Karpas-422 (cell line): Measurements from ENCODE around the gene AP3D1. TPM values are rescaled to one million over a fixed set of nuclear protein-coding genes. Genes with fewer than 3 reads are reported as not detected.
"Not testable (repeated sequence)": the region's sequence is repeated elsewhere in the genome, so short reads cannot be mapped to it uniquely, and the experiment has no call there.

Experiments
- DNase-seq: peaks from one replicate; pipeline ENCODE4 v3.0.0-alpha.2; 2015
- H2AFZ ChIP-seq: fragments of 200-600 bp; sonication (generic); 2 replicates; pipeline ENCODE4 v1.6.1; 2014; ENCODE audit warnings: antibody characterized with exemption, low read length, mixed read lengths
- H3K27ac ChIP-seq: fragments of 200-600 bp; sonication (generic); 2 replicates; pipeline ENCODE4 v1.5.1; 2014; ENCODE audit warnings: mild to moderate bottlenecking, low read length, moderate library complexity
- H3K27me3 ChIP-seq: fragments of 200-600 bp; sonication (generic); 2 replicates; pipeline ENCODE4 v1.6.1; 2014; ENCODE audit warnings: low read length, mixed read lengths
- H3K36me3 ChIP-seq: fragments of 200-600 bp; sonication (generic); 2 replicates; pipeline ENCODE4 v1.6.1; 2014; ENCODE audit warnings: low read length, mixed read lengths; ENCODE audit not compliant: insufficient read depth
- H3K4me1 ChIP-seq: fragments of 200-600 bp; sonication (generic); 2 replicates; pipeline ENCODE4 v1.6.1; 2014; ENCODE audit warnings: mild to moderate bottlenecking, low read length, mixed read lengths
- H3K4me2 ChIP-seq: fragments of 200-600 bp; sonication (generic); 2 replicates; pipeline ENCODE4 v1.6.1; 2014; ENCODE audit warnings: low read length, low read depth, mild to moderate bottlenecking; ENCODE audit not compliant: poor library complexity, severe bottlenecking
- H3K4me3 ChIP-seq: fragments of 200-600 bp; sonication (generic); 2 replicates; pipeline ENCODE4 v1.5.1; 2014; ENCODE audit warnings: mild to moderate bottlenecking, antibody characterized with exemption, low read length, mixed read lengths
- H3K79me2 ChIP-seq: fragments of 200-600 bp; sonication (generic); 2 replicates; pipeline ENCODE4 v1.6.1; 2014; ENCODE audit warnings: mild to moderate bottlenecking, low read length, mixed read lengths
- H3K9ac ChIP-seq: fragments of 200-600 bp; sonication (generic); 2 replicates; pipeline ENCODE4 v1.6.0; 2014; ENCODE audit warnings: low read length
- H3K9me2 ChIP-seq: fragments of 200-600 bp; sonication (generic), shearing (Covaris generic); replicated peaks from 2 replicates; pipeline ENCODE4 v1.6.0; 2014; ENCODE audit warnings: mild to moderate bottlenecking, low read length, moderate library complexity; ENCODE audit not compliant: insufficient read depth
- H3K9me3 ChIP-seq: fragments of 300-700, 200-600 bp; sonication (generic); 2 replicates; pipeline ENCODE4 v1.6.1; 2014; ENCODE audit warnings: low read length, mixed read lengths
- H4K20me1 ChIP-seq: fragments of 200-600 bp; sonication (generic); 2 replicates; pipeline ENCODE4 v1.6.1; 2014; ENCODE audit warnings: mild to moderate bottlenecking, antibody characterized with exemption, low read length, low read depth; ENCODE audit not compliant: insufficient read depth
- total RNA-seq: library from RNA; depleted of rRNA; stranded (reverse); fragments of >200 nt; shearing (Covaris generic); gene quantifications from 2 replicates; pipeline ENCODE4 v1.2.3, GENCODE V29; 2014; ENCODE audit warnings: low replicate concordance

The AP3D1 gene
- total RNA-seq, 1 experiment from 2014 or later: 82.3 TPM

GRCh38 chr19:2099054-2099501, 52.3 kb downstream of the AP3D1 start:
- Histone ChIP-seq H3K9me2 (no peaks in the 10 kb centered on the region), H3K4me2 (peak overlapping the region; percentile 92), H4K20me1 (peaks cover 14% of the 10 kb centered on the region; the same call in 1 of the 2 replicates), H3K4me3 (peak overlapping the region; percentile 90; the same call in 1 of the 2 replicates), H3K36me3 (peaks cover 16% of the 10 kb centered on the region), H3K9ac (peak overlapping the region; percentile 95; the same call in 1 of the 2 replicates), H3K4me1 (peaks cover 31% of the 10 kb centered on the region), H3K27me3 (no peaks in the 10 kb centered on the region), H3K79me2 (peaks cover 43% of the 10 kb centered on the region), H3K9me3 (no peaks in the 10 kb centered on the region), H2AFZ (no peak overlapping the region), H3K27ac (peak overlapping the region; percentile 93)
- DNase-seq: no peak

DNA sequence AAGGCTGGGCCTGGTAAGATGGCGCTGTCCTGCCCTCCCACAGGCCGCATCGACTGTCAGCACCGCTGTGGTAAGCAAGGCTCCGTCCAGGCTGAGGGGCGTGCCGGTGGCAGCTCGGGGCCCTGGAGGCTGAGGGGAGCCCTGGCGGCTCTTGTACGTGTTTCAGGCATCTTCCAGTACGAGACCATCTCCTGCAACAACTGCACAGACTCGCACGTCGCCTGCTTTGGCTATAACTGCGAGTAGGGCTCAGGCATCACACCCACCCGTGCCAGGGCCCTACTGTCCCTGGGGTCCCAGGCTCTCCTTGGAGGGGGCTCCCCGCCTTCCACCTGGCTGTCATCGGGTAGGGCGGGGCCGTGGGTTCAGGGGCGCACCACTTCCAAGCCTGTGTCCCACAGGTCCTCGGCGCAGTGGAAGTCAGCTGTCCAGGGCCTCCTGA, 53.5 kb downstream of the AP3D1 start:
- H2AFZ ChIP-seq: no peak overlapping the region
- peaks cover 9% of the 10 kb centered on the region; the same call in 1 of the 2 replicates for H4K20me1 ChIP-seq
- H3K27me3 ChIP-seq: no peaks in the 10 kb centered on the region
- peak overlapping the region; percentile 92 for H3K4me2 ChIP-seq
- no peaks in the 10 kb centered on the region for H3K9me3 ChIP-seq
- peak; percentile 80 for DNase-seq
- H3K9ac ChIP-seq: peak overlapping the region; percentile 95
- H3K36me3 ChIP-seq: peaks cover 27% of the 10 kb centered on the region
- H3K4me1 ChIP-seq: peaks cover 43% of the 10 kb centered on the region
- H3K9me2 ChIP-seq: no peaks in the 10 kb centered on the region
- H3K27ac ChIP-seq: peak overlapping the region; percentile 93
- peaks cover 45% of the 10 kb centered on the region for H3K79me2 ChIP-seq
- H3K4me3 ChIP-seq: peak overlapping the region; percentile 90

DNA sequence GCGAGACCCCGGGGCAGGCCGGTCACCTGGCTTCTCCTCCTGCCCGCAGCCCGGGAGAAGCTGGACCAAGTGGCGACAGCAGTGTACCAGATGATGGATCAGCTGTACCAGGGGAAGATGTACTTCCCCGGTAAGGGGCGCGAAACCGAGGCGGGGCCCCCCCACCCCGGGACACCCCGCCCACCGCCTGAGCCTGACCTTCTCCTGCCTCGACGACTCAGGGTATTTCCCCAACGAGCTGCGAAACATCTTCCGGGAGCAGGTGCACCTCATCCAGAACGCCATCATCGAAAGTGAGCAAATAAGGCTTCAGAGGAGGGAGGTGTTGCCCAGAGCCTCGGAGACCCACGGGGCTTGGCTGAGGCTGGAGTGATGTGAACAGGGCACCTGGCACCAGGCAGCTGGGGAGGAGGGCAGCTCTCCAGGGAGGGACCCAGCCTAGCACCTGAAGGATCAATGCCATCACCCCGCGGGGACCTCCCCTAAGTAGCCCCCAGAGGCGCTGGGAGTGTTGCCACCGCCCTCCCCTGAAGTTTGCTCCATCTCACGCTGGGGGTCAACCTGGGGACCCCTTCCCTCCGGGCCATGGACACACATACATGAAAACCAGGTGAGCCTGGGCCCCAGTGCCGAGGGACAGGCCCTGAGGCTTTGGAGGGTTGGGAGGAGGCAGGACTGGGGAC, 54.0 kb downstream of the AP3D1 start:
- Histone ChIP-seq H3K4me3 (peak overlapping the region; percentile 90), H3K4me1 (peaks cover 48% of the 10 kb centered on the region), H2AFZ (no peak overlapping the region), H3K9me2 (no peaks in the 10 kb centered on the region), H3K4me2 (peak overlapping the region; percentile 92), H3K27ac (peak overlapping the region; percentile 93), H3K79me2 (peaks cover 45% of the 10 kb centered on the region), H4K20me1 (peaks cover 9% of the 10 kb centered on the region; the same call in 1 of the 2 replicates), H3K9me3 (no peaks in the 10 kb centered on the region), H3K27me3 (no peaks in the 10 kb centered on the region), H3K9ac (peak overlapping the region; percentile 95), H3K36me3 (peaks cover 30% of the 10 kb centered on the region)
- peak; percentile 70 for DNase-seq

GRCh38 chr19:2096480-2097202, 54.7 kb downstream of the AP3D1 start, which contains the start of gene IZUMO4:
Gene IZUMO4 (plus strand): TSS chr19:2096915. CDS start chr19:2096946, 31 bp downstream.
- Histone ChIP-seq H3K9me2 (no peaks in the 10 kb centered on the region), H3K36me3 (peaks cover 32% of the 10 kb centered on the region), H4K20me1 (peaks cover 9% of the 10 kb centered on the region; the same call in 1 of the 2 replicates), H3K4me2 (peak within 1 kb of the TSS; percentile 96), H3K4me3 (peak within 1 kb of the TSS; percentile 95), H3K9ac (peak within 1 kb of the TSS; percentile 100), H3K4me1 (peaks cover 55% of the 10 kb centered on the region), H2AFZ (no peak within 1 kb of the TSS), H3K9me3 (no peaks in the 10 kb centered on the region), H3K27ac (peak within 1 kb of the TSS; percentile 99), H3K79me2 (peaks cover 45% of the 10 kb centered on the region), H3K27me3 (no peaks in the 10 kb centered on the region)
- DNase-seq: peak; percentile 99

GRCh38 chr19:2096034-2096479, 55.3 kb downstream of the AP3D1 start, which contains the start of gene MOB3A:
Gene MOB3A (minus strand): TSS chr19:2096326. CDS start chr19:2078560, 17,766 bp downstream.
- Histone ChIP-seq H3K36me3 (peaks cover 32% of the 10 kb centered on the region), H3K4me3 (peak within 1 kb of the TSS; percentile 95), H3K27me3 (no peaks in the 10 kb centered on the region), H3K9me3 (no peaks in the 10 kb centered on the region), H3K79me2 (peaks cover 45% of the 10 kb centered on the region), H3K9me2 (no peaks in the 10 kb centered on the region), H3K27ac (peak within 1 kb of the TSS; percentile 99), H3K4me2 (peak within 1 kb of the TSS; percentile 96), H3K4me1 (peaks cover 61% of the 10 kb centered on the region), H2AFZ (no peak within 1 kb of the TSS), H3K9ac (peak within 1 kb of the TSS; percentile 100), H4K20me1 (peaks cover 9% of the 10 kb centered on the region; the same call in 1 of the 2 replicates)
- no peak for DNase-seq

DNA sequence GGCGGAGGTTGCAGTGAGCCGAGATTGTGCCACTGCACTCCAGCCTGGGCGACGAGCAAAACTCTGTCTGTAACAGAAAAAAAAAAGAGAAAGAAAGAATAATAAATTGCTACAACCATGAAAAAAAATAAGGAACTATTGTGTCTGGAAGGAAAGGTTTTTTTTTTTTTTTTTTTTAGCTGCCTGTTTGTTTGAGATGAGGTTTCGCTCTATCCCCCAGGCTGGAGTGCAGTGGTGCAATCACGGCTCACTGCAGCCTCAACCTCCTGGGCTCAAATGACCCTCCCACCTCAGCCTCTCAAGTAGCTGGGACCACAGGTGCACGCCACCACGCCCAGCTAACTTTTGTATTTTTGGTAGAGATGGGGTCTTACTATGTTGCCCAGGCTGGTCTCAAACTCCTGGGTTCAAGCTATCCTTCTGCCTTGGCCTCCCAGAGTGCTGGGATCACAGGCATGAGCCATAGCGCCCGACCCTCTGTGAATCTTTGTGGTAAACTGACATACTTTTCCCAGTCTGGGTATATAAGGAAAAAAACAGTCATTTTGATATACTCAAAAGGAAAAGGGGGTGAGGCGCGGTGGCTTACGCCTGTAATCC, 59.3 kb downstream of the AP3D1 start:
- not testable (repeated sequence) for H2AFZ ChIP-seq, H3K27me3 ChIP-seq, H3K9me2 ChIP-seq, H4K20me1 ChIP-seq, H3K9me3 ChIP-seq
- peak overlapping the region; percentile 96 for H3K4me2 ChIP-seq
- peak; percentile 66 for DNase-seq
- peaks cover 36% of the 10 kb centered on the region for H3K79me2 ChIP-seq
- H3K27ac ChIP-seq: peak overlapping the region; percentile 99
- peaks cover 79% of the 10 kb centered on the region for H3K4me1 ChIP-seq
- H3K4me3 ChIP-seq: peak overlapping the region; percentile 16; the same call in 1 of the 2 replicates
- H3K36me3 ChIP-seq: peaks cover 34% of the 10 kb centered on the region
- peak overlapping the region; percentile 78 for H3K9ac ChIP-seq

GRCh38 chr19:2089727-2090053, 61.7 kb downstream of the AP3D1 start:
- no peaks in the 10 kb centered on the region for H3K9me3 ChIP-seq
- peak overlapping the region; percentile 79 for H3K9ac ChIP-seq
- H3K27me3 ChIP-seq: no peaks in the 10 kb centered on the region
- H3K79me2 ChIP-seq: peaks cover 29% of the 10 kb centered on the region
- no peaks in the 10 kb centered on the region for H3K9me2 ChIP-seq
- peaks cover 99% of the 10 kb centered on the region for H3K4me1 ChIP-seq
- H3K36me3 ChIP-seq: peaks cover 25% of the 10 kb centered on the region
- H3K4me3 ChIP-seq: peak overlapping the region; percentile 58
- H4K20me1 ChIP-seq: no peaks in the 10 kb centered on the region
- H3K4me2 ChIP-seq: peak overlapping the region; percentile 70
- DNase-seq: no peak
- H2AFZ ChIP-seq: no peak overlapping the region
- peak overlapping the region; percentile 99 for H3K27ac ChIP-seq
